MM.1S (cell line): Measurements from ENCODE around the gene USP44.

Source experiments
- CTCF ChIP-seq: fragments of 300-600 bp; sonication (generic); IDR thresholded peaks from 2 replicates; pipeline ENCODE4 v1.5.1; 2016; ENCODE audit warnings: antibody characterized with exemption, low read length, mixed read lengths
- EZH2phosphoT487 ChIP-seq: fragments of 300-600 bp; sonication (generic); IDR thresholded peaks from 2 replicates; pipeline ENCODE4 v1.6.1; 2018; ENCODE audit warnings: antibody characterized with exemption, low read length

- TF ChIP-seq CTCF: no peak
- no peak for TF ChIP-seq EZH2phosphoT487
Measured at GRCh38 chr12:95509300-95509699, 42.0 kb downstream of the USP44 start.
